Measurements from ENCODE around the gene MCMBP.
"Not testable (repeated sequence)": the region's sequence is repeated elsewhere in the genome, so short reads cannot be mapped to it uniquely, and the experiment has no call there.

The MCMBP gene

GRCh38 chr10:119872860-119873681 is 428 bp upstream of the MCMBP start:
- DNase-seq, result peak; percentile 56 to 75

- DNase-seq, result no peak
Measured at GRCh38 chr10:119871881-119872609, 598 bp downstream of the MCMBP start.

GRCh38 chr10:119869398-119869797 is 3.2 kb downstream of the MCMBP start:
- not testable (repeated sequence) for DNase-seq

- DNase-seq, result no peak
Measured at GRCh38 chr10:119867317-119867716, 5.3 kb downstream of the MCMBP start.

GRCh38 chr10:119865699-119866240 is 6.9 kb downstream of the MCMBP start:
- DNase-seq, result no peak

- no peak for DNase-seq
Measured at GRCh38 chr10:119863951-119864565, 8.6 kb downstream of the MCMBP start.

GRCh38 chr10:119862524-119862923 is 10.1 kb downstream of the MCMBP start:
- DNase-seq, result no peak

- no peak for DNase-seq
Measured at GRCh38 chr10:119860866-119861607, 11.6 kb downstream of the MCMBP start.

GRCh38 chr10:119859420-119860258 is 13.0 kb downstream of the MCMBP start:
- no peak for DNase-seq

GRCh38 chr10:119858063-119858462 is 14.6 kb downstream of the MCMBP start:
- DNase-seq, result no peak

GRCh38 chr10:119853574-119853973 is 19.1 kb downstream of the MCMBP start:
- no peak for DNase-seq

GRCh38 chr10:119852822-119853221 is 19.8 kb downstream of the MCMBP start:
- DNase-seq, result no peak

- no peak for DNase-seq
Measured at GRCh38 chr10:119852277-119852676, 20.4 kb downstream of the MCMBP start.

- no peak for DNase-seq
Measured at GRCh38 chr10:119849944-119850343, 22.7 kb downstream of the MCMBP start.

GRCh38 chr10:119849031-119849789 is 23.4 kb downstream of the MCMBP start:
- DNase-seq, result no peak

GRCh38 chr10:119845656-119846055 is 27.0 kb downstream of the MCMBP start:
- DNase-seq, result no peak

GRCh38 chr10:119834188-119834587 is 38.5 kb downstream of the MCMBP start:
- DNase-seq, result no peak

- no peak for DNase-seq
Measured at GRCh38 chr10:119832951-119833350, 39.7 kb downstream of the MCMBP start.

- DNase-seq, result no peak
Measured at GRCh38 chr10:119831656-119832055, 41.0 kb downstream of the MCMBP start.

GRCh38 chr10:119830851-119831250 is 41.8 kb downstream of the MCMBP start:
- no peak for DNase-seq

GRCh38 chr10:119829429-119829828 is 43.2 kb downstream of the MCMBP start:
- DNase-seq, result no peak

Data from NCI-H1930 (cell line).